ENCODE data around the gene C19orf85. TPM values are rescaled to one million over a fixed set of nuclear protein-coding genes. Genes with fewer than 3 reads are reported as not detected.
A peak's percentile ranks its signal among the peaks of the same experiment; 100 is the strongest.

The C19orf85 gene
- total and polyA plus RNA-seq, 10 of the 15 experiments (the other 5 are each of a cell fraction or from before 2014, with no cell fraction given), result not detected

DNA sequence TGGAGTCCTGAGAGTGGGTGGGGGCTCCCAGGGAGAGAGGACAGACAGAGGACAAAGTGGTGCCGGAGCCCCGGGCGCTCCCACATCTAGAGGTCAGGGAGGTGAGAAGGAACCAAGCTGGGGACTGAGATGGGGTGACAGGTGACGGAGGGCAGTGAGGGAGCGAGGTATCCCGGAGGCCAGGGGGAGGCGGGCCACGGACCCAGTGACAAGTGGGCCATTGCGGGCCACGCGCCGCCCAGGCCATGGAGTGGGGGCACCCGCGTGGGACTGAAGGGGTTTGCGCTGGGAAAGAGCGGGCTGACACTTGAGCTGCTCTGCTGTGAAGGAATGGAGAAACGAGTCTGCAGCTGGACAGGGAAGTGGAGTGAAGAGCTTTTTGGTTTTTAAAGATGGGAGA is 14.5 kb upstream of the C19orf85 start (continued):
- TF ChIP-seq, protein P1, sequence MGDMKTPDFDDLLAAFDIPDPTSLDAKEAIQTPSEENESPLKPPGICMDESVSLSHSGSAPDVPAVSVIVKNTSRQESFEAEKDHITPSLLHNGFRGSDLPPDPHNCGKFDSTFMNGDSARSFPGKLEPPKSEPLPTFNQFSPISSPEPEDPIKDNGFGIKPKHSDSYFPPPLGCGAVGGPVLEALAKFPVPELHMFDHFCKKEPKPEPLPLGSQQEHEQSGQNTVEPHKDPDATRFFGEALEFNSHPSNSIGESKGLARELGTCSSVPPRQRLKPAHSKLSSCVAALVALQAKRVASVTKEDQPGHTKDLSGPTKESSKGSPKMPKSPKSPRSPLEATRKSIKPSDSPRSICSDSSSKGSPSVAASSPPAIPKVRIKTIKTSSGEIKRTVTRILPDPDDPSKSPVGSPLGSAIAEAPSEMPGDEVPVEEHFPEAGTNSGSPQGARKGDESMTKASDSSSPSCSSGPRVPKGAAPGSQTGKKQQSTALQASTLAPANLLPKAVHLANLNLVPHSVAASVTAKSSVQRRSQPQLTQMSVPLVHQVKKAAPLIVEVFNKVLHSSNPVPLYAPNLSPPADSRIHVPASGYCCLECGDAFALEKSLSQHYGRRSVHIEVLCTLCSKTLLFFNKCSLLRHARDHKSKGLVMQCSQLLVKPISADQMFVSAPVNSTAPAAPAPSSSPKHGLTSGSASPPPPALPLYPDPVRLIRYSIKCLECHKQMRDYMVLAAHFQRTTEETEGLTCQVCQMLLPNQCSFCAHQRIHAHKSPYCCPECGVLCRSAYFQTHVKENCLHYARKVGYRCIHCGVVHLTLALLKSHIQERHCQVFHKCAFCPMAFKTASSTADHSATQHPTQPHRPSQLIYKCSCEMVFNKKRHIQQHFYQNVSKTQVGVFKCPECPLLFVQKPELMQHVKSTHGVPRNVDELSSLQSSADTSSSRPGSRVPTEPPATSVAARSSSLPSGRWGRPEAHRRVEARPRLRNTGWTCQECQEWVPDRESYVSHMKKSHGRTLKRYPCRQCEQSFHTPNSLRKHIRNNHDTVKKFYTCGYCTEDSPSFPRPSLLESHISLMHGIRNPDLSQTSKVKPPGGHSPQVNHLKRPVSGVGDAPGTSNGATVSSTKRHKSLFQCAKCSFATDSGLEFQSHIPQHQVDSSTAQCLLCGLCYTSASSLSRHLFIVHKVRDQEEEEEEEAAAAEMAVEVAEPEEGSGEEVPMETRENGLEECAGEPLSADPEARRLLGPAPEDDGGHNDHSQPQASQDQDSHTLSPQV (IDR thresholded peaks at IDR 0.05), result no peak
- TF ChIP-seq, protein P2, sequence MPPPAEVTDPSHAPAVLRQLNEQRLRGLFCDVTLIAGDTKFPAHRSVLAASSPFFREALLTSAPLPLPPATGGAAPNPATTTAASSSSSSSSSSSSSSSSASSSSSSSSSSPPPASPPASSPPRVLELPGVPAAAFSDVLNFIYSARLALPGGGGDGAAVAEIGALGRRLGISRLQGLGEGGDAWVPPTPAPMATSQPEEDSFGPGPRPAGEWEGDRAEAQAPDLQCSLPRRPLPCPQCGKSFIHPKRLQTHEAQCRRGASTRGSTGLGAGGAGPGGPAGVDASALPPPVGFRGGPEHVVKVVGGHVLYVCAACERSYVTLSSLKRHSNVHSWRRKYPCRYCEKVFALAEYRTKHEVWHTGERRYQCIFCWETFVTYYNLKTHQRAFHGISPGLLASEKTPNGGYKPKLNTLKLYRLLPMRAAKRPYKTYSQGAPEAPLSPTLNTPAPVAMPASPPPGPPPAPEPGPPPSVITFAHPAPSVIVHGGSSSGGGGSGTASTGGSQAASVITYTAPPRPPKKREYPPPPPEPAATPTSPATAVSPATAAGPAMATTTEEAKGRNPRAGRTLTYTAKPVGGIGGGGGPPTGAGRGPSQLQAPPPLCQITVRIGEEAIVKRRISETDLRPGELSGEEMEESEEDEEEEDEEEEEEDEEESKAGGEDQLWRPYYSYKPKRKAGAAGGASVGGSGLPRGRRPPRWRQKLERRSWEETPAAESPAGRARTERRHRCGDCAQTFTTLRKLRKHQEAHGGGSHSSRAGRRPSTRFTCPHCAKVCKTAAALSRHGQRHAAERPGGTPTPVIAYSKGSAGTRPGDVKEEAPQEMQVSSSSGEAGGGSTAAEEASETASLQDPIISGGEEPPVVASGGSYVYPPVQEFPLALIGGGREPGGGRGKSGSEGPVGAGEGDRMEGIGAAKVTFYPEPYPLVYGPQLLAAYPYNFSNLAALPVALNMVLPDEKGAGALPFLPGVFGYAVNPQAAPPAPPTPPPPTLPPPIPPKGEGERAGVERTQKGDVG (CRISPR knock-in tag; IDR thresholded peaks at IDR 0.05), result no peak

DNA sequence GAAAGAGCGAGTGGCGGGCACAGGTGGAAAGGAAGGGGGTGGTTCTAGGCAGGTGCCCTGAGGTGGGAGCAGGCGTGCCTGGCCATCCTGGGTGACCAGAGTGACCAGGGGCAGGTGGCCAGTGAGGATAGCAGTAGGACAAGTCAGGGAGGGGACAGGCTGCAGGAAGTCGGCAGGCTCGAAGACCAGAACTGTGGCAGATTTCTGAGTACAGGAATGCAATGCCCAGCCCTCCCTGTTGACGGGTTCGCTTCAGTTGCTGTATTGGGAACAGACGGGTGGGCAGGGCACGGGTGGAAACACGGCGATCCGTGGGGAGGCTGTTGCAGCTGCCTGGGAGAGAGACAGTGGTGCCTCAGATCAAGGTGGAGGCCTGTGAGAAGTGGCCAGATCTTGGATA is 13.8 kb upstream of the C19orf85 start:
- no peak for DNase-seq (ENCODE audit: low read depth, low spot score)
- POLR2A ChIA-PET, result no interaction called here
- no TSS peak for BruUV-seq (replicated peaks)
- 86% methylated on average over 12 of the region's 12 CpGs for WGBS (ENCODE audit: insufficient coverage, insufficient replicate concordance, low lambda C conversion rate, missing lambda C conversion rate)
- RAD21 ChIA-PET (ENCODE audit: unreplicated experiment), result no interaction called here
- SMC1A ChIA-PET (ENCODE audit: uncharacterized antibody, unreplicated experiment), result interaction anchor here (0.6 kb wide), 1 partner anchor 203 kb away, joined by 3 read pairs; no protein-coding TSS in a partner anchor
- no peak for FAIRE-seq
- Histone ChIP-seq H3K27ac (ENCODE audit: control insufficient read depth, insufficient read depth) (no peak overlapping the region), H3K4me2 (ENCODE audit: control insufficient read depth, insufficient read depth) (peak overlapping the region; percentile 56), H3K4me3 (no peak overlapping the region), H2AFZ (ENCODE audit: control insufficient read depth, low read depth, low read length) (no peak overlapping the region), H3K9ac (ENCODE audit: control insufficient read depth, insufficient read depth, low read length) (no peak overlapping the region), H3K4me1 (ENCODE audit: control insufficient read depth, insufficient read depth, low read length) (peaks cover 22% of the 10 kb centered on the region), H3K27me3 (replicated peaks in 1 of 2; ENCODE audit: control insufficient read depth in 2 of 2, insufficient read depth in 2 of 2, low read length in 1 of 2) (no peaks in the 10 kb centered on the region), H3K79me2 (ENCODE audit: control insufficient read depth, insufficient read depth, low read length) (peaks cover 6% of the 10 kb centered on the region), H3K9me3 (replicated peaks; ENCODE audit: control insufficient read depth, insufficient read depth, low read length) (no peaks in the 10 kb centered on the region), H3K36me3 (ENCODE audit: control insufficient read depth in 2 of 2, insufficient read depth in 2 of 2, low read length in 1 of 2) (peaks cover 0 to 6% of the 10 kb centered on the region in 2 experiments; a peak in 2 of 4 replicates), H4K20me1 (ENCODE audit: control insufficient read depth, insufficient read depth) (no peaks in the 10 kb centered on the region)
- in situ Hi-C loops (cut with MboI), result no loop called here
- no peak for ATAC-seq
- intact Hi-C loops (cut with micrococcal nuclease; ENCODE audit: unreplicated experiment), result no loop called here
- CTCF ChIA-PET, result interaction anchor here (3.7 kb wide), 1 partner anchor 26 kb away, joined by 26 read pairs; no protein-coding TSS in a partner anchor
- TF ChIP-seq, protein P1 (IDR thresholded peaks at IDR 0.05), result no peak
- TF ChIP-seq BHLHE40 (IDR thresholded peaks at IDR 0.05; ENCODE audit: borderline replicate concordance in 1 of 2, low read depth in 2 of 2, low read length in 1 of 2), result no peak
- TF ChIP-seq, protein P3, sequence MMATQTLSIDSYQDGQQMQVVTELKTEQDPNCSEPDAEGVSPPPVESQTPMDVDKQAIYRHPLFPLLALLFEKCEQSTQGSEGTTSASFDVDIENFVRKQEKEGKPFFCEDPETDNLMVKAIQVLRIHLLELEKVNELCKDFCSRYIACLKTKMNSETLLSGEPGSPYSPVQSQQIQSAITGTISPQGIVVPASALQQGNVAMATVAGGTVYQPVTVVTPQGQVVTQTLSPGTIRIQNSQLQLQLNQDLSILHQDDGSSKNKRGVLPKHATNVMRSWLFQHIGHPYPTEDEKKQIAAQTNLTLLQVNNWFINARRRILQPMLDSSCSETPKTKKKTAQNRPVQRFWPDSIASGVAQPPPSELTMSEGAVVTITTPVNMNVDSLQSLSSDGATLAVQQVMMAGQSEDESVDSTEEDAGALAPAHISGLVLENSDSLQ (IDR thresholded peaks at IDR 0.05), result no peak
- no peak for TF ChIP-seq SUZ12 (IDR thresholded peaks at IDR 0.05; ENCODE audit: unreplicated experiment)
- no peak for TF ChIP-seq ASH2L (IDR thresholded peaks at IDR 0.05; ENCODE audit: borderline replicate concordance, low read depth)
- no peak for TF ChIP-seq TBL1XR1 (IDR thresholded peaks at IDR 0.05; ENCODE audit: low read depth, low read length)

Data from GM12878 (cell line).